ENCODE measurements around the gene MAML1.

DNA sequence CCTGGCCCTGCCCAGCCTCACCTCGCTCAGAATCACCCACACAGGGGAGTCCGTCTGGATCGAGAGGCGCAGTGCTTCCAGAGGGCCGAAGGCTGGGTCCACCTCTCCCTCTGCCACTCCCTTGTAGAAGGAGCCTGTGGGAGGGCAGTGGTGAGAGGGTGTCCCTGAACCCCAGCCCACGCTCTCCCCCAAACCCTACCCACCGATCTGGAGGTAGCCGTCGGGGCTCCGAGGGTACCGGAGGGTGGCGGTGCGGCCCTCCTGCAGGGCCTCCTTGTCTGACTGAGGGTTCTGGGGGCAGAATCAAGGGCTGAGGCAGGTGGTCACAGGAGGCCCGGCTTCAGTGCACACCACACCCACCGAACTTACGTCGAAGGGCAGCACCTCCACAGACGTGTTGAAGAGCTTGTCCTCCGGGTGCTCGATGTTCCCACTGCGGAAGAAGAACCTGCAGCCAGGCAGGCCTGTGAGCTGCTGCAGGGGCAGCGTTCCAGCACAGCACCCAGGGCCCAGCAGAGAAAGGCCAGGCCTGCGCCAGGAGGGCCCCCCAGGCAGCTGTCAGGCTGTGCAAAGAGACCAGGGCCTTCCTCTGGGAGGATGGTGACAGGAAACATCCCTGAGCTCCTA, 65.6 kb downstream of the MAML1 start:
- TF ChIP-seq, protein P1, sequence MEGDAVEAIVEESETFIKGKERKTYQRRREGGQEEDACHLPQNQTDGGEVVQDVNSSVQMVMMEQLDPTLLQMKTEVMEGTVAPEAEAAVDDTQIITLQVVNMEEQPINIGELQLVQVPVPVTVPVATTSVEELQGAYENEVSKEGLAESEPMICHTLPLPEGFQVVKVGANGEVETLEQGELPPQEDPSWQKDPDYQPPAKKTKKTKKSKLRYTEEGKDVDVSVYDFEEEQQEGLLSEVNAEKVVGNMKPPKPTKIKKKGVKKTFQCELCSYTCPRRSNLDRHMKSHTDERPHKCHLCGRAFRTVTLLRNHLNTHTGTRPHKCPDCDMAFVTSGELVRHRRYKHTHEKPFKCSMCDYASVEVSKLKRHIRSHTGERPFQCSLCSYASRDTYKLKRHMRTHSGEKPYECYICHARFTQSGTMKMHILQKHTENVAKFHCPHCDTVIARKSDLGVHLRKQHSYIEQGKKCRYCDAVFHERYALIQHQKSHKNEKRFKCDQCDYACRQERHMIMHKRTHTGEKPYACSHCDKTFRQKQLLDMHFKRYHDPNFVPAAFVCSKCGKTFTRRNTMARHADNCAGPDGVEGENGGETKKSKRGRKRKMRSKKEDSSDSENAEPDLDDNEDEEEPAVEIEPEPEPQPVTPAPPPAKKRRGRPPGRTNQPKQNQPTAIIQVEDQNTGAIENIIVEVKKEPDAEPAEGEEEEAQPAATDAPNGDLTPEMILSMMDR (IDR thresholded peaks at IDR 0.05; ENCODE audit: poor library complexity, severe bottlenecking): no peak
- TF ChIP-seq POLR2AphosphoS5 (IDR thresholded peaks at IDR 0.05): no peak
- TF ChIP-seq TAF1 (IDR thresholded peaks at IDR 0.05; ENCODE audit: low read depth): no peak
- TF ChIP-seq EZH2 (IDR thresholded peaks at IDR 0.05; ENCODE audit: borderline replicate concordance, insufficient read depth, low read length, poor library complexity, severe bottlenecking): no peak
- no peak for TF ChIP-seq EP300 (conservative IDR thresholded peaks at IDR 0.05; ENCODE audit: poor library complexity, severe bottlenecking)
- no peak for TF ChIP-seq REST (IDR thresholded peaks at IDR 0.05; ENCODE audit: borderline replicate concordance)
- no peak for TF ChIP-seq RAD21 (conservative IDR thresholded peaks at IDR 0.05)
- TF ChIP-seq MXI1 (conservative IDR thresholded peaks at IDR 0.05; ENCODE audit: poor library complexity, severe bottlenecking): no peak

Measured in neural cell (in vitro differentiated cells).